ES-I3 (cell line): ENCODE measurements around the gene IGF2BP2.
"Not testable (repeated sequence)": the region's sequence is repeated elsewhere in the genome, so short reads cannot be mapped to it uniquely, and the experiment has no call there.

ENCODE experiments used
- H3K36me3 ChIP-seq: 2 replicates; pipeline ENCODE4 v1.6.1; 2013; ENCODE audit warnings: mild to moderate bottlenecking, low read length, control low read depth, moderate library complexity; ENCODE audit not compliant: insufficient read depth
- H3K4me1 ChIP-seq: 2 replicates; pipeline ENCODE4 v1.6.1; 2013; ENCODE audit warnings: mild to moderate bottlenecking, control low read depth, low read length; ENCODE audit not compliant: insufficient read depth
- H3K9ac ChIP-seq: 2 replicates; pipeline ENCODE4 v1.6.1; 2013; ENCODE audit warnings: low read depth, mild to moderate bottlenecking, low read length, moderate library complexity
- H3K9me3 ChIP-seq: 2 replicates; pipeline ENCODE4 v1.6.1; 2013; ENCODE audit warnings: mild to moderate bottlenecking, low read length, moderate library complexity; ENCODE audit not compliant: control insufficient read depth, insufficient read depth

The IGF2BP2 gene

GRCh38 chr3:185851959-185852358, 27.1 kb upstream of the IGF2BP2 start:
- Histone ChIP-seq H3K9ac (no peak overlapping the region), H3K9me3 (no peaks in the 10 kb centered on the region; the same call in 1 of the 2 replicates), H3K36me3 (no peaks in the 10 kb centered on the region), H3K4me1 (peaks cover 8% of the 10 kb centered on the region; the same call in 1 of the 2 replicates)

GRCh38 chr3:185851046-185851445, 26.2 kb upstream of the IGF2BP2 start:
- Histone ChIP-seq H3K9ac (no peak overlapping the region), H3K9me3 (no peaks in the 10 kb centered on the region), H3K36me3 (no peaks in the 10 kb centered on the region), H3K4me1 (peaks cover 8% of the 10 kb centered on the region; the same call in 1 of the 2 replicates)

GRCh38 chr3:185847506-185847905, 22.7 kb upstream of the IGF2BP2 start:
- Histone ChIP-seq H3K9me3 (no peaks in the 10 kb centered on the region), H3K9ac (no peak overlapping the region), H3K4me1 (peaks cover 8% of the 10 kb centered on the region; the same call in 1 of the 2 replicates), H3K36me3 (no peaks in the 10 kb centered on the region)

GRCh38 chr3:185846037-185846436, 21.2 kb upstream of the IGF2BP2 start:
- Histone ChIP-seq H3K4me1 (peaks cover 8% of the 10 kb centered on the region; the same call in 1 of the 2 replicates), H3K36me3 (no peaks in the 10 kb centered on the region), H3K9me3 (no peaks in the 10 kb centered on the region), H3K9ac (no peak overlapping the region)

GRCh38 chr3:185844051-185844450, 19.2 kb upstream of the IGF2BP2 start:
- H3K4me1 ChIP-seq: peaks cover 8% of the 10 kb centered on the region; the same call in 1 of the 2 replicates
- H3K36me3 ChIP-seq: no peaks in the 10 kb centered on the region
- no peaks in the 10 kb centered on the region for H3K9me3 ChIP-seq
- H3K9ac ChIP-seq: no peak overlapping the region

- no peaks in the 10 kb centered on the region for H3K36me3 ChIP-seq
- no peak overlapping the region for H3K9ac ChIP-seq
- no peaks in the 10 kb centered on the region for H3K9me3 ChIP-seq
- peaks cover 8% of the 10 kb centered on the region; the same call in 1 of the 2 replicates for H3K4me1 ChIP-seq
These were observed 18.8 kb upstream of the IGF2BP2 start for GRCh38 chr3:185843635-185844034.

GRCh38 chr3:185843126-185843525, 18.3 kb upstream of the IGF2BP2 start:
- H3K36me3 ChIP-seq: no peaks in the 10 kb centered on the region
- peaks cover 8% of the 10 kb centered on the region; the same call in 1 of the 2 replicates for H3K4me1 ChIP-seq
- H3K9ac ChIP-seq: no peak overlapping the region
- H3K9me3 ChIP-seq: no peaks in the 10 kb centered on the region

- H3K9me3 ChIP-seq: no peaks in the 10 kb centered on the region
- H3K4me1 ChIP-seq: no peaks in the 10 kb centered on the region
- H3K9ac ChIP-seq: no peak overlapping the region
- H3K36me3 ChIP-seq: no peaks in the 10 kb centered on the region
These were observed 17.4 kb upstream of the IGF2BP2 start for GRCh38 chr3:185842241-185842640.

GRCh38 chr3:185838417-185838989, 13.7 kb upstream of the IGF2BP2 start:
- H3K9me3 ChIP-seq, H3K4me1 ChIP-seq, H3K36me3 ChIP-seq, H3K9ac ChIP-seq: not testable (repeated sequence)

- no peaks in the 10 kb centered on the region for H3K36me3 ChIP-seq
- peaks cover 3% of the 10 kb centered on the region; the same call in 1 of the 2 replicates for H3K9me3 ChIP-seq
- H3K9ac ChIP-seq: no peak overlapping the region
- no peaks in the 10 kb centered on the region for H3K4me1 ChIP-seq
These were observed 12.6 kb upstream of the IGF2BP2 start for GRCh38 chr3:185837414-185837813.

GRCh38 chr3:185831990-185832389, 7.1 kb upstream of the IGF2BP2 start:
- Histone ChIP-seq H3K4me1 (no peaks in the 10 kb centered on the region), H3K36me3 (peaks cover 23% of the 10 kb centered on the region), H3K9me3 (peaks cover 27% of the 10 kb centered on the region), H3K9ac (no peak overlapping the region)

- Histone ChIP-seq H3K9me3 (peaks cover 27% of the 10 kb centered on the region), H3K9ac (no peak overlapping the region), H3K36me3 (peaks cover 23% of the 10 kb centered on the region), H3K4me1 (no peaks in the 10 kb centered on the region)
These were observed 6.4 kb upstream of the IGF2BP2 start for GRCh38 chr3:185831195-185831594.

- H3K36me3 ChIP-seq: peaks cover 23% of the 10 kb centered on the region
- no peak overlapping the region for H3K9ac ChIP-seq
- H3K9me3 ChIP-seq: peaks cover 27% of the 10 kb centered on the region
- no peaks in the 10 kb centered on the region for H3K4me1 ChIP-seq
These were observed 5.4 kb upstream of the IGF2BP2 start for GRCh38 chr3:185830018-185830797.

- Histone ChIP-seq H3K9me3 (peaks cover 27% of the 10 kb centered on the region), H3K9ac (no peak overlapping the region), H3K4me1 (no peaks in the 10 kb centered on the region), H3K36me3 (peaks cover 23% of the 10 kb centered on the region)
These were observed 3.9 kb upstream of the IGF2BP2 start for GRCh38 chr3:185828755-185829154.
